K562 (cell line): ENCODE measurements around the gene MTREX. TPM values are rescaled to one million over a fixed set of nuclear protein-coding genes. Genes with fewer than 3 reads are reported as not detected.

Source experiments
- CEBPG ChIP-seq, 3 experiments: fragments of 200-800 bp in 1 of 3; sonication (Bioruptor generic) in 1 of 3; sonication (generic) in 1 of 3; formaldehyde crosslinking in 1 of 3; IDR thresholded peaks in 2 of 3; conservative IDR thresholded peaks in 1 of 3; 2 replicates each; pipeline versions ENCODE4 v1.6.1 to v1.8.0; 2016 to 2022; ENCODE audit warnings: missing compliant biosample characterization in 2 of 3, missing genetic modification characterization in 2 of 3, mild to moderate bottlenecking in 1 of 3, missing genetic modification reagents in 1 of 3
- FIP1L1 ChIP-seq: fragments of 200-400 bp; formaldehyde crosslinking; IDR thresholded peaks from 2 replicates; pipeline ENCODE4 v1.6.1; 2018; ENCODE audit warnings: mild to moderate bottlenecking, low read depth, low read length; ENCODE audit not compliant: poor library complexity, severe bottlenecking
- FOXP4 ChIP-seq: sonication (generic); formaldehyde crosslinking; IDR thresholded peaks from 2 replicates; pipeline ENCODE4 v1.8.0; 2022; ENCODE audit warnings: mild to moderate bottlenecking, missing genetic modification reagents, borderline replicate concordance
- HOXB6 ChIP-seq: fragments of 250-450 bp; sonication (Bioruptor Pico); IDR thresholded peaks from 2 replicates; pipeline ENCODE4 v1.5.1; 2022; ENCODE audit warnings: mild to moderate bottlenecking, borderline replicate concordance
- OTX1 ChIP-seq: fragments of 450-650 bp; formaldehyde crosslinking; IDR thresholded peaks from 2 replicates; pipeline ENCODE4 v1.4.0; 2022; ENCODE audit warnings: mild to moderate bottlenecking
- RCOR1 ChIP-seq, 2 experiments: IDR thresholded peaks; 2 replicates each; pipeline ENCODE4 v1.6.1; 2012; ENCODE audit warnings: low read depth in 2 of 2, low read length in 2 of 2, borderline replicate concordance in 1 of 2, improper control_type of control experiment in 1 of 2
- TCF3 ChIP-seq: sonication (generic); formaldehyde crosslinking; IDR thresholded peaks from 2 replicates; pipeline ENCODE4 v1.4.0; 2020; ENCODE audit warnings: mild to moderate bottlenecking, missing genetic modification reagents
- USF2 ChIP-seq: sonication (generic); formaldehyde crosslinking; IDR thresholded peaks from 2 replicates; pipeline ENCODE4 v1.5.0; 2020; ENCODE audit warnings: missing genetic modification reagents
- ZBED1 ChIP-seq: IDR thresholded peaks from 2 replicates; pipeline ENCODE4 v1.6.1; 2014
- ZNF143 ChIP-seq: sonication (generic); formaldehyde crosslinking; IDR thresholded peaks from 2 replicates; pipeline ENCODE4 v1.9.0; 2022; ENCODE audit warnings: mild to moderate bottlenecking, missing genetic modification reagents
- ZNF324 ChIP-seq: fragments of 250-450 bp; sonication (Bioruptor Pico); IDR thresholded peaks from 2 replicates; pipeline ENCODE4 v1.4.0; 2020; ENCODE audit warnings: mild to moderate bottlenecking
- ZZZ3 ChIP-seq: fragments of 450-650 bp; IDR thresholded peaks from 2 replicates; pipeline ENCODE4 v1.6.1; 2016; ENCODE audit warnings: antibody characterized with exemption, mild to moderate bottlenecking, moderate library complexity
- polyA plus RNA-seq, 8 experiments: library from polyadenylated mRNA; depleted of rRNA in 4 of 8; stranded (reverse) in 5 of 8; unstranded in 3 of 8; fragments of >200 nt; fragmentation: Nextera tagmentation in 2 of 8; fragmentation: Illumina TruSeq in 1 of 8; extraction: Ambion mirVana in 2 of 8; extraction: Trizol in 1 of 8; gene quantifications; 2 replicates each; pipeline versions ENCODE4 v1.2.1 to v1.2.3, GENCODE V29; 2011 to 2014; ENCODE audit warnings: inconsistent platforms in 1 of 8, missing spikeins in 1 of 8
- total RNA-seq, 7 experiments: library from RNA; depleted of rRNA in 6 of 7; stranded (reverse); fragments of >200 nt in 6 of 7; fragmentation: Illumina TruSeq in 2 of 7; extraction: Trizol in 2 of 7; gene quantifications; 2 replicates each; pipeline versions ENCODE4 v1.2.1 to v1.2.3, GENCODE V29; 2011 to 2021; ENCODE audit warnings: low replicate concordance in 1 of 7
- TF ChIP-seq, protein P1 (sequence below): fragments of 450-650 bp; conservative IDR thresholded peaks from 2 replicates; pipeline ENCODE4 v1.6.1; 2016; ENCODE audit warnings: missing genetic modification characterization, low read depth, mild to moderate bottlenecking, missing compliant biosample characterization, moderate library complexity
- TF ChIP-seq, protein P2 (sequence below): fragments of 250-450 bp; sonication (Bioruptor Pico); IDR thresholded peaks from 2 replicates; pipeline ENCODE4 v1.8.0; 2022; ENCODE audit warnings: moderate library complexity, mild to moderate bottlenecking, inconsistent platforms
- TF ChIP-seq, protein P3 (sequence below): fragments of 450-650 bp; IDR thresholded peaks from 2 replicates; pipeline ENCODE4 v1.6.1; 2016; ENCODE audit warnings: mild to moderate bottlenecking
- TF ChIP-seq, protein P4 (sequence below): fragments of 250-450 bp; sonication (Bioruptor Pico); IDR thresholded peaks from 2 replicates; pipeline ENCODE4 v1.8.0; 2022; ENCODE audit warnings: inconsistent platforms, mild to moderate bottlenecking, moderate library complexity, borderline replicate concordance

Gene MTREX
- total and polyA plus RNA-seq, 9 of the 15 experiments (the other 6 are each of a cell fraction or from before 2014, with no cell fraction given): 52.9 to 193 (median 150) TPM

DNA sequence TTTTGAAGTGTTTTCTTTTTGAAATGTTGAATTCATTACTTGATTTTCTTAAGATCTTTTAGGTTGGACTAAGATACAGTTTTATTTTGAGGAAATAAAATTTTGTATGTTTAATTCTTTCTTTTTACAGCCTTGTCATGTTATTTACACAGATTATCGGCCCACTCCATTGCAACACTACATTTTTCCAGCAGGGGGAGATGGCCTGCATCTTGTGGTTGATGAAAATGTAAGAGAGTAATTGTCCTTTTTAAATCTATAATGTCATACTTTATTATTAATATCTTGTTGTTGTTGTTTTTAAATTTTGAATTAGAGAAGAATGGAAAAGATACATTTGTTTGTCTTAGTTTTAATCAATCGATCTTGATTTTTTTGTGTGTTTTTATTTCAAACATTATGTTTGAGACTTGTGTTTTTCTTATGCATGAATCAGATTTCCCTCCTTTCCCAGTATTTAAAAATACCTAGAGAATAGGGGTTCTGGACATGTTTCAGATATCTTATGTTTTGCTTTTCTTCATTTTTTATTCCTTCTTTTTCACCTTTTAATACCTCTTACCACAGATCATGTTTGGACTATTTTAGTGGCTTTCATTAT is 36.7 kb downstream of the MTREX start (continued):
- TF ChIP-seq FIP1L1: no peak
- no peak for TF ChIP-seq CEBPG (CRISPR knock-in tag; IDR thresholded peaks at IDR 0.05)
- 0 out of 4 replicates have a peak, but pooled peaks of 1 of the 2 experiments have one; percentile 13 for TF ChIP-seq CEBPG (tag; conservative IDR thresholded peaks at IDR 0.05 in 1 of 2, IDR thresholded peaks at IDR 0.05 in 1 of 2)
- TF ChIP-seq ZNF324 (CRISPR knock-in tag): no peak
- no peak for TF ChIP-seq ZNF143
- TF ChIP-seq, protein P1, sequence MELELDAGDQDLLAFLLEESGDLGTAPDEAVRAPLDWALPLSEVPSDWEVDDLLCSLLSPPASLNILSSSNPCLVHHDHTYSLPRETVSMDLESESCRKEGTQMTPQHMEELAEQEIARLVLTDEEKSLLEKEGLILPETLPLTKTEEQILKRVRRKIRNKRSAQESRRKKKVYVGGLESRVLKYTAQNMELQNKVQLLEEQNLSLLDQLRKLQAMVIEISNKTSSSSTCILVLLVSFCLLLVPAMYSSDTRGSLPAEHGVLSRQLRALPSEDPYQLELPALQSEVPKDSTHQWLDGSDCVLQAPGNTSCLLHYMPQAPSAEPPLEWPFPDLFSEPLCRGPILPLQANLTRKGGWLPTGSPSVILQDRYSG: no peak
- TF ChIP-seq, protein P2, sequence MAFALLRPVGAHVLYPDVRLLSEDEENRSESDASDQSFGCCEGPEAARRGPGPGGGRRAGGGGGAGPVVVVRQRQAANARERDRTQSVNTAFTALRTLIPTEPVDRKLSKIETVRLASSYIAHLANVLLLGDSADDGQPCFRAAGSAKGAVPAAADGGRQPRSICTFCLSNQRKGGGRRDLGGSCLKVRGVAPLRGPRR (CRISPR knock-in tag): no peak
- TF ChIP-seq FOXP4 (CRISPR knock-in tag): no peak
- TF ChIP-seq TCF3: no peak
- TF ChIP-seq ZBED1: no peak
- TF ChIP-seq HOXB6 (CRISPR knock-in tag): no peak
- TF ChIP-seq USF2: no peak
- TF ChIP-seq, protein P3, sequence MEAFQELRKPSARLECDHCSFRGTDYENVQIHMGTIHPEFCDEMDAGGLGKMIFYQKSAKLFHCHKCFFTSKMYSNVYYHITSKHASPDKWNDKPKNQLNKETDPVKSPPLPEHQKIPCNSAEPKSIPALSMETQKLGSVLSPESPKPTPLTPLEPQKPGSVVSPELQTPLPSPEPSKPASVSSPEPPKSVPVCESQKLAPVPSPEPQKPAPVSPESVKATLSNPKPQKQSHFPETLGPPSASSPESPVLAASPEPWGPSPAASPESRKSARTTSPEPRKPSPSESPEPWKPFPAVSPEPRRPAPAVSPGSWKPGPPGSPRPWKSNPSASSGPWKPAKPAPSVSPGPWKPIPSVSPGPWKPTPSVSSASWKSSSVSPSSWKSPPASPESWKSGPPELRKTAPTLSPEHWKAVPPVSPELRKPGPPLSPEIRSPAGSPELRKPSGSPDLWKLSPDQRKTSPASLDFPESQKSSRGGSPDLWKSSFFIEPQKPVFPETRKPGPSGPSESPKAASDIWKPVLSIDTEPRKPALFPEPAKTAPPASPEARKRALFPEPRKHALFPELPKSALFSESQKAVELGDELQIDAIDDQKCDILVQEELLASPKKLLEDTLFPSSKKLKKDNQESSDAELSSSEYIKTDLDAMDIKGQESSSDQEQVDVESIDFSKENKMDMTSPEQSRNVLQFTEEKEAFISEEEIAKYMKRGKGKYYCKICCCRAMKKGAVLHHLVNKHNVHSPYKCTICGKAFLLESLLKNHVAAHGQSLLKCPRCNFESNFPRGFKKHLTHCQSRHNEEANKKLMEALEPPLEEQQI: 0 out of 2 replicates have a peak, but pooled peaks have one; percentile 32
- peak; percentile 73; the same call in 1 of the 2 replicates for TF ChIP-seq ZZZ3
- no peak for TF ChIP-seq RCOR1 (IDR thresholded peaks at IDR 0.05; ENCODE audit: borderline replicate concordance in 1 of 2, low read depth in 2 of 2, low read length in 2 of 2)
- TF ChIP-seq OTX1 (CRISPR knock-in tag): no peak
- TF ChIP-seq, protein P4, sequence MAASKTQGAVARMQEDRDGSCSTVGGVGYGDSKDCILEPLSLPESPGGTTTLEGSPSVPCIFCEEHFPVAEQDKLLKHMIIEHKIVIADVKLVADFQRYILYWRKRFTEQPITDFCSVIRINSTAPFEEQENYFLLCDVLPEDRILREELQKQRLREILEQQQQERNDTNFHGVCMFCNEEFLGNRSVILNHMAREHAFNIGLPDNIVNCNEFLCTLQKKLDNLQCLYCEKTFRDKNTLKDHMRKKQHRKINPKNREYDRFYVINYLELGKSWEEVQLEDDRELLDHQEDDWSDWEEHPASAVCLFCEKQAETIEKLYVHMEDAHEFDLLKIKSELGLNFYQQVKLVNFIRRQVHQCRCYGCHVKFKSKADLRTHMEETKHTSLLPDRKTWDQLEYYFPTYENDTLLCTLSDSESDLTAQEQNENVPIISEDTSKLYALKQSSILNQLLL (CRISPR knock-in tag): no peak
